ENCODE results near the gene TRIM44.

The TRIM44 gene

DNA sequence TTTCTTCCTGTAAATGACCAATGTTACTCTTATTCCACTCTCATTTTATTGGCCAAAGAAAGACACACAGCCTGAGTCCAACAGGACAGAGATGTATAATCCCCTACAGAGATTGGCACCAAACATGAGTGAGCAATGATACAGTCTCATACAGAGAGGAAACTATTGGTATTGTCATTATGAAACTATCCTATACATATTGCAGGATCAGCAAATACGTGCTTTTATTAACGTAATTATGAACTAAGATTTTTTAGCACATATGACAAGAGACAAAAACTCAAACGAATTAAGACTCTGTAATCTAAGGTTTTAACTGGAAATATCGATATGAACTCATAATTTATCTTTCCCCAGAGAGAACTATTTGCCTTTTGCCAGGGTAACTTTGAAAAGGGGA lies 182.0 kb downstream of the TRIM44 start:
- no peaks in the 10 kb centered on the region for H3K4me1 ChIP-seq (ENCODE audit: control insufficient read depth, low read length)
- H3K9me3 ChIP-seq (ENCODE audit: control insufficient read depth, insufficient read depth, low read length), result peaks cover 3% of the 10 kb centered on the region; the same call in 1 of the 2 replicates
- H3K4me3 ChIP-seq (ENCODE audit: low read length), result no peak overlapping the region
- no peaks in the 10 kb centered on the region for H3K9me2 ChIP-seq (replicated peaks; ENCODE audit: control insufficient read depth, low read length)
- no peak overlapping the region for H3K27ac ChIP-seq (ENCODE audit: low read depth, low read length)
- no peaks in the 10 kb centered on the region for H3K36me3 ChIP-seq (ENCODE audit: control insufficient read depth, low read length)
- H3K4me2 ChIP-seq (ENCODE audit: low read length), result no peak overlapping the region
- no peaks in the 10 kb centered on the region for H4K20me1 ChIP-seq (ENCODE audit: control insufficient read depth, insufficient read depth, low read depth, low read length)
- no peaks in the 10 kb centered on the region for H3K27me3 ChIP-seq (ENCODE audit: control insufficient read depth, low read length)
- no peaks in the 10 kb centered on the region for H3F3A ChIP-seq (ENCODE audit: control insufficient read depth, insufficient read depth)
- H3K79me2 ChIP-seq (ENCODE audit: control insufficient read depth, low read length), result no peaks in the 10 kb centered on the region
- TF ChIP-seq, protein P1, sequence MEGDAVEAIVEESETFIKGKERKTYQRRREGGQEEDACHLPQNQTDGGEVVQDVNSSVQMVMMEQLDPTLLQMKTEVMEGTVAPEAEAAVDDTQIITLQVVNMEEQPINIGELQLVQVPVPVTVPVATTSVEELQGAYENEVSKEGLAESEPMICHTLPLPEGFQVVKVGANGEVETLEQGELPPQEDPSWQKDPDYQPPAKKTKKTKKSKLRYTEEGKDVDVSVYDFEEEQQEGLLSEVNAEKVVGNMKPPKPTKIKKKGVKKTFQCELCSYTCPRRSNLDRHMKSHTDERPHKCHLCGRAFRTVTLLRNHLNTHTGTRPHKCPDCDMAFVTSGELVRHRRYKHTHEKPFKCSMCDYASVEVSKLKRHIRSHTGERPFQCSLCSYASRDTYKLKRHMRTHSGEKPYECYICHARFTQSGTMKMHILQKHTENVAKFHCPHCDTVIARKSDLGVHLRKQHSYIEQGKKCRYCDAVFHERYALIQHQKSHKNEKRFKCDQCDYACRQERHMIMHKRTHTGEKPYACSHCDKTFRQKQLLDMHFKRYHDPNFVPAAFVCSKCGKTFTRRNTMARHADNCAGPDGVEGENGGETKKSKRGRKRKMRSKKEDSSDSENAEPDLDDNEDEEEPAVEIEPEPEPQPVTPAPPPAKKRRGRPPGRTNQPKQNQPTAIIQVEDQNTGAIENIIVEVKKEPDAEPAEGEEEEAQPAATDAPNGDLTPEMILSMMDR (IDR thresholded peaks at IDR 0.05; ENCODE audit: low read depth, low read length, poor library complexity, severe bottlenecking), result no peak
- no peak for TF ChIP-seq EZH2phosphoT487 (IDR thresholded peaks at IDR 0.05; ENCODE audit: borderline replicate concordance, low read length)

DNA sequence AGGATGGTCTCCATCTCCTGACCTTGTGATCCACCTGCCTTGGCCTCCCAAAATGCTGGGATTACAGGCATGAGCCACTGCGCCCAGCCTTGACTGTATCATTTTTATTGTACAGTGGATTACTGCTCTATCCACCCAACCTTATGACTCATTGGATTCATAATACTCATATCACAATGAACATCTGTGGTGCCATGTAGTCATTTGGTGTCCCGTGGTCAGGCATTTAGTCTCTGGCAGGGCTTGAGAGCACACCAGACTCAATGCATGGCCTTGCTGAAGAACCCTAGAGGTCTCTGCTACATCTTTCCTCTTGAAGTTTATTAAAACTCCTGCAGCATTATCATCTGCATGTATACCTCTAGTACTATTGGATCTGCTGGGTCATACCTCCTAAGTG lies 183.3 kb downstream of the TRIM44 start:
- H3K79me2 ChIP-seq (ENCODE audit: control insufficient read depth, low read length), result no peaks in the 10 kb centered on the region
- H3K27me3 ChIP-seq (ENCODE audit: control insufficient read depth, low read length), result no peaks in the 10 kb centered on the region
- H4K20me1 ChIP-seq (ENCODE audit: control insufficient read depth, insufficient read depth, low read depth, low read length), result no peaks in the 10 kb centered on the region
- H3K4me3 ChIP-seq (ENCODE audit: low read length), result no peak overlapping the region
- H3K36me3 ChIP-seq (ENCODE audit: control insufficient read depth, low read length), result no peaks in the 10 kb centered on the region
- H3K4me2 ChIP-seq (ENCODE audit: low read length), result no peak overlapping the region
- H3K9me2 ChIP-seq (replicated peaks; ENCODE audit: control insufficient read depth, low read length), result no peaks in the 10 kb centered on the region
- H3F3A ChIP-seq (ENCODE audit: control insufficient read depth, insufficient read depth), result no peaks in the 10 kb centered on the region
- no peak overlapping the region for H3K27ac ChIP-seq (ENCODE audit: low read depth, low read length)
- no peak for TF ChIP-seq EZH2phosphoT487 (IDR thresholded peaks at IDR 0.05; ENCODE audit: borderline replicate concordance, low read length)
- TF ChIP-seq, protein P1 (IDR thresholded peaks at IDR 0.05; ENCODE audit: low read depth, low read length, poor library complexity, severe bottlenecking), result no peak
- H3K9me3 ChIP-seq (ENCODE audit: control insufficient read depth, insufficient read depth, low read length), result peaks cover 3% of the 10 kb centered on the region; the same call in 1 of the 2 replicates
- H3K4me1 ChIP-seq (ENCODE audit: control insufficient read depth, low read length), result no peaks in the 10 kb centered on the region

DNA sequence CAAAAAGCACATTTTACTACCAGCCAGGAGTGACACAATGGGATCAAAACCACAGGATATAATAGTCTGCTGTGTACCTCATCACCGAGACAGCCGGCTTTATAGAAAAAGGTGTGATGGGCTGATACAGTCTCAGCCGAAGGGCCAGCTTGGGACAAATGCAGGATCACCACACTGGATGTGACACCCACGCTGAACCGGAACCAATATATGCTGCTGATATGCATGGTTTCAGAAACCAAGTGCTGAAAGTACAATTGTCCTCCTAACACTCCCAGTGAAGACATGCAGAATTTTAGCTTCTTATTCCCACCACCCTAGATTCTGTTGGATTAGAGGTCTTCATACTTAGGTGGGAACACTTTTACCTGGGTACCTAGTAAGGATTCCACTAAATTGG lies 184.3 kb downstream of the TRIM44 start:
- Histone ChIP-seq H3K79me2 (ENCODE audit: control insufficient read depth, low read length) (no peaks in the 10 kb centered on the region), H3F3A (ENCODE audit: control insufficient read depth, insufficient read depth) (no peaks in the 10 kb centered on the region), H3K4me2 (ENCODE audit: low read length) (no peak overlapping the region), H3K27me3 (ENCODE audit: control insufficient read depth, low read length) (no peaks in the 10 kb centered on the region), H4K20me1 (ENCODE audit: control insufficient read depth, insufficient read depth, low read depth, low read length) (no peaks in the 10 kb centered on the region), H3K4me1 (ENCODE audit: control insufficient read depth, low read length) (no peaks in the 10 kb centered on the region), H3K9me2 (replicated peaks; ENCODE audit: control insufficient read depth, low read length) (no peaks in the 10 kb centered on the region), H3K9me3 (ENCODE audit: control insufficient read depth, insufficient read depth, low read length) (peaks cover 3% of the 10 kb centered on the region; the same call in 1 of the 2 replicates), H3K27ac (ENCODE audit: low read depth, low read length) (no peak overlapping the region), H3K36me3 (ENCODE audit: control insufficient read depth, low read length) (no peaks in the 10 kb centered on the region), H3K4me3 (ENCODE audit: low read length) (no peak overlapping the region)
- TF ChIP-seq, protein P1 (IDR thresholded peaks at IDR 0.05; ENCODE audit: low read depth, low read length, poor library complexity, severe bottlenecking), result no peak
- TF ChIP-seq EZH2phosphoT487 (IDR thresholded peaks at IDR 0.05; ENCODE audit: borderline replicate concordance, low read length), result no peak
